Measurements from ENCODE around the gene DDX20.
"Not testable (repeated sequence)": the region's sequence is repeated elsewhere in the genome, so short reads cannot be mapped to it uniquely, and the experiment has no call there.

DDX20 gene

DNA sequence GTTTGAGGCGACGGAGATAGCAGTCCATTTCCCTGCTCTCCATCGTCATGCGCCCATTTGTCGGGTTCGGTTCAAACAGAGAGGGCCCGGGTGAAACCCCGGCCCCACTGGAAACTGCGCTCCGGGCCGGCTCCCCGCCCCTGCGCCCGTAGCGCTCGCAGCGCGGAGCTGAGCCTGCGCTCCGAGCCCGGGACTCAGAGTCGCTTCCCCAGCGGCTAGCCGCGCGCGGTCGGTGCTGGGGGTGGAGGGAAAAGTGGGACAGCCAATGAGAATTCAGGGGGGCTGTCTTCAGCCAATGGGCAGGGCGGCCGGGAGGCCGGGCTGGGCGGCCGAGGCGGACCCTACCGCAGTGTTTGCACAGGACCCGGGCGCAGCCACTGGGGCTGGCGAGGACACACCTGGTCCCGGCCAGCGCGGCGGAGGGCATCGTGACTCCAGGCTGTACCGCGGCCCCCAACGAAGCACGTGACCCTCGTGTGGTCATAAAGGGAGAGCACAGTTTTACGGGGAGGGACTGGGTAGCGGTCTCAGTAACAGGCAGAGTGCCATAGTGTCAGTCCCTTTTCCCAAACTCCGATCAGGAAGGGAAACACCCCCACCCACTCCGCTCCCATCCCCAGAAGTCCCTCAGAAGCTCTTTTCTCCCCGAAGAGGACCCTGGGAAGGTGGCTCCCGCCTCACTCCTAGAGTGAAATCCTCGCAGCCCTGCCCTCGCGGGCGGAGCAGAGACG is 16.3 kb upstream of the DDX20 start, which contains the start of gene INKA2:
TSS of gene INKA2 (minus strand) at position 202 of the 731 bp plus-strand sequence. CDS start at position 49, 153 bp downstream.
- in situ Hi-C loops (cut with MboI; ENCODE audit: low sequenced_read_pairs, unreplicated experiment), result no loop called here
- TF ChIP-seq, protein P1, sequence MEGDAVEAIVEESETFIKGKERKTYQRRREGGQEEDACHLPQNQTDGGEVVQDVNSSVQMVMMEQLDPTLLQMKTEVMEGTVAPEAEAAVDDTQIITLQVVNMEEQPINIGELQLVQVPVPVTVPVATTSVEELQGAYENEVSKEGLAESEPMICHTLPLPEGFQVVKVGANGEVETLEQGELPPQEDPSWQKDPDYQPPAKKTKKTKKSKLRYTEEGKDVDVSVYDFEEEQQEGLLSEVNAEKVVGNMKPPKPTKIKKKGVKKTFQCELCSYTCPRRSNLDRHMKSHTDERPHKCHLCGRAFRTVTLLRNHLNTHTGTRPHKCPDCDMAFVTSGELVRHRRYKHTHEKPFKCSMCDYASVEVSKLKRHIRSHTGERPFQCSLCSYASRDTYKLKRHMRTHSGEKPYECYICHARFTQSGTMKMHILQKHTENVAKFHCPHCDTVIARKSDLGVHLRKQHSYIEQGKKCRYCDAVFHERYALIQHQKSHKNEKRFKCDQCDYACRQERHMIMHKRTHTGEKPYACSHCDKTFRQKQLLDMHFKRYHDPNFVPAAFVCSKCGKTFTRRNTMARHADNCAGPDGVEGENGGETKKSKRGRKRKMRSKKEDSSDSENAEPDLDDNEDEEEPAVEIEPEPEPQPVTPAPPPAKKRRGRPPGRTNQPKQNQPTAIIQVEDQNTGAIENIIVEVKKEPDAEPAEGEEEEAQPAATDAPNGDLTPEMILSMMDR (IDR thresholded peaks at IDR 0.05; ENCODE audit: borderline replicate concordance, control extremely low read depth, extremely low read depth, insufficient read depth, missing control alignments), result no peak
- peak; percentile 94 for DNase-seq (ENCODE audit: low spot score)

DNA sequence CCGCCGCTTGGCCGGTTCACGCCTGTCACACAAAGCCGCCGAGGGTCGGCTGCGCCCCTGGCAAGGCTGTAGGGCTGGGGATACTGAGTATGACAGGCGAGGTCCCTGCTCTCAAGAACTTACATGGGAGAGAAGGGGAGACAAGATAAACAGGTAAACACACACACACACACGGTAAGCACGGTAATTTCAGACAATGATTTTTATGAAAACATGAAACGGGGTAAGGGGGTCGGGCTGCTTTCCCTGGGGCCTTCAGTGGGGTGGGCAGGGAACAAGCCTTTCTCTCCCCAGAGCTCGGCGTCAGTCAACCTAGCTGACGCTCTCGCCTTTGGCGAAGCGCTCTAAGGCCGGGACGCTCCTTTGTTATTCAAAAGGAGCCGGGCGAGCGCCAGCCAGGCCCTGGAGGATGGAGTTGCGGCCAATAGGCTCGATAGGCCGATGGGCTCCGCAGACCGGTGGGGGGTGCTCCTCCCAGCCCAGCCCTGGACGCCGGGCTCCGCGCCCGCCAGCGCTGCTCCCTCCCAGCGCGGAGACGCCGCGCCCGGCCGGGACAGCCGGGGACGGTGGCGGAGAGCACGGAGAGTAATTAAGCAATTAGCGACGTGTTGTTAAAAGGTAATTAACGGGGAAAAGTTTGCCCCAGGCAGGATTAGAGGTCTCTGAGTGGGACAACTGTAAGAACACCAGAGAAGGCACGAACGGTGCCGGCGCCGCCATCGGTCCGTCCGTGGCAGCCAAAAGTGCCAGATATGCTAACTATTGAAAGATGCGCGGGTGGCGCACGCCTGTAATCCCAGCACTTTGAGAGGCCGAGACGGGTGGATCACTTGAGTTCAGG is 15.6 kb upstream of the DDX20 start:
- in situ Hi-C loops (cut with MboI; ENCODE audit: low sequenced_read_pairs, unreplicated experiment), result loop anchor here (10.0 kb wide), 1 partner anchor 235 kb away; the partner anchor contains the start of genes ADORA3 and TMIGD3
- DNase-seq (ENCODE audit: low spot score), result peak; percentile 43

DNA sequence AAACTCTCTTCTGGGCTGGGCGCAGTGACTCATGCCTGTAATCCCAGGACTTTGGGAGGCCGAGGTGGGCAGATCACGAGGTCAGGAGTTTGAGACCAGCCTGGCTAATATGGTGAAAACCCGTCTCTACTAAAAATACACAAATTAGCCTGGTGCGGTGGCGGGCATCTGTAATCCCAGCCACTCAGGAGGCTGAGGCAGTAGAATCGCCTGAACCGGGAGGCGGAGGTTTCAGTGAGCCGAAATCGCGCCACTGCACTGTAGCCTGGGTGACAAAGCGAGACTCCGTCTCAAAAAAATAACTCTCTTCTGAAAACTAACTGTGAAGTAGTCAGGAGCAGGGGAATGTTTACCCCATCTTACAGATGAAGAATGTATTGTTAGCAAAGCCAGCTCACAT is 13.4 kb upstream of the DDX20 start:
- DNase-seq (ENCODE audit: low spot score), result not testable (repeated sequence)
- in situ Hi-C loops (cut with MboI; ENCODE audit: low sequenced_read_pairs, unreplicated experiment), result loop anchor here (10.0 kb wide), 1 partner anchor 237 kb away; the partner anchor contains the start of genes ADORA3 and TMIGD3

More for the DNA sequence above, 15.6 kb upstream of the DDX20 start:
- TF ChIP-seq, protein P1 (IDR thresholded peaks at IDR 0.05; ENCODE audit: borderline replicate concordance, control extremely low read depth, extremely low read depth, insufficient read depth, missing control alignments), result no peak

- TF ChIP-seq, protein P1 (IDR thresholded peaks at IDR 0.05; ENCODE audit: borderline replicate concordance, control extremely low read depth, extremely low read depth, insufficient read depth, missing control alignments), result no peak
- in situ Hi-C loops (cut with MboI; ENCODE audit: low sequenced_read_pairs, unreplicated experiment), result loop anchor here (10.0 kb wide), 1 partner anchor 238 kb away; the partner anchor contains the start of genes ADORA3 and TMIGD3
- no peak for DNase-seq (ENCODE audit: low spot score)
These were observed 12.7 kb upstream of the DDX20 start for GRCh38 chr1:111742938-111743549.

DNA sequence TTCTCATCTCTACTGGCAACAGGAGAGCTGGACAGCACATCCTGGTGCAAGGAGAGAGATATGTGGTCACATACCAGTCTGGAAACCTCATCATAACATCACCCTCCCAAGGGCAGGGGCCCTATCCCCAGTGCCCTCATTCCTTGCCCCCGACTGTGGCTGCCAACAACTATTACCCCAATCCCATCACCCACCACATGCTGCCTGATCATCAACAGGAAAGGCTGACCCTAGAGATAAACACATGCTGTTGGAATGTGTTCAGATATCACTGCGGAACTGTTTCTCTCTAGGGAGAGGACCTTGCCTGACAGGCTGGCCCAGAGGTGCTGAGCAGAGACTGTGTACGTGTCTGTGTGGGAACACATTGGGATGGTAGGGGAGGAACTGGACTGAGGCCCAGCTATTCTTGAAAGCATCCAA is 12.0 kb upstream of the DDX20 start:
- in situ Hi-C loops (cut with MboI; ENCODE audit: low sequenced_read_pairs, unreplicated experiment), result loop anchor here (10.0 kb wide), 1 partner anchor 239 kb away; the partner anchor contains the start of genes ADORA3 and TMIGD3
- DNase-seq (ENCODE audit: low spot score), result no peak

DNA sequence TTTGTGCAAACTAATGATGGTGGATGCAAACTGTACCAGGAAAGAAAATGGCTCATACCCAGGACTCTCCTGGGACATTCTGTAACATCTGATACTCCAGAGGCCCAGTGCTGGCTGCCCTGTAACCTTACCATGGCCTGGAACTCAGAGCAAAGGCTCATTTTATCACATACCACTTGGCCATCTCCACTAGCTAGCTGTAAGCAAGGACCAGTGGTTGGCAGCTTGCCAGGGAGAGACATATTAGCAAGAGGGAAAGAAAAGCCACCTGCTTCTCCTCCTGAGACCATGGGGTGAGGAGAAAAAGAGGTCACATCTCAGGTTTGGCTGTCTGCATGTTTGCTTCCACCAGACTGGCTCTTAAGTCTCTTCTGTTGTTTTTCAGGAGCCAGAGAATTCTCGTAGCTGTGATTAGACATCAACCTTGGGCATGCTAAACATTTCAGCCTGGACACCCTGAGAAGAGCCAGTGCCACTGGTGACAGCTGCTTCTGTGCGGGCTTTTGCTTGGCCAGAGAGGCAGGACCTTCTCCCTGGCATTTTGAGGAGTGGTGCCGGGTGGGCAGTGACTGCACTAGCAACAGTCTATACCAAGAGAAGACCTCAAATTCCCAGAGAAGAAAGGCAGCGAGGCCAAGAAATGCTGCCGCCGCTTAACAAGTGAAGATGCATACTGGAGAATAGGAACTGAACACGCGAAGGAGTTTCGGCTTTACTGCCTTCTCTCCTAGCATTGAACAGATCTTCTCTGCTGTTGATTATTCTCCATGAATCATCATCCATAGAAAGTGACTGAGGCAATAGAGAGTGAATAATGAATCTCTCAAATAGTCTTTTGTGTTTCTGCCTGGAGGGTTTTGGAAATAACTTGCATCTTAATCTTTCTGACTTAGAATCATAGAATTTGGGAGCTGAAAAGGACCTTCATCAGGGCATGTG is 9.8 kb upstream of the DDX20 start:
- DNase-seq (ENCODE audit: low spot score), result no peak
- in situ Hi-C loops (cut with MboI; ENCODE audit: low sequenced_read_pairs, unreplicated experiment), result loop anchor here (10.0 kb wide), 1 partner anchor 241 kb away; the partner anchor contains the start of genes ADORA3 and TMIGD3
- TF ChIP-seq, protein P1 (IDR thresholded peaks at IDR 0.05; ENCODE audit: borderline replicate concordance, control extremely low read depth, extremely low read depth, insufficient read depth, missing control alignments), result no peak

More for the DNA sequence above, 12.0 kb upstream of the DDX20 start:
- TF ChIP-seq, protein P1 (IDR thresholded peaks at IDR 0.05; ENCODE audit: borderline replicate concordance, control extremely low read depth, extremely low read depth, insufficient read depth, missing control alignments), result no peak

All from GM13976 (cell line).